ENCODE results near the gene ILKAP.

The ILKAP gene

DNA sequence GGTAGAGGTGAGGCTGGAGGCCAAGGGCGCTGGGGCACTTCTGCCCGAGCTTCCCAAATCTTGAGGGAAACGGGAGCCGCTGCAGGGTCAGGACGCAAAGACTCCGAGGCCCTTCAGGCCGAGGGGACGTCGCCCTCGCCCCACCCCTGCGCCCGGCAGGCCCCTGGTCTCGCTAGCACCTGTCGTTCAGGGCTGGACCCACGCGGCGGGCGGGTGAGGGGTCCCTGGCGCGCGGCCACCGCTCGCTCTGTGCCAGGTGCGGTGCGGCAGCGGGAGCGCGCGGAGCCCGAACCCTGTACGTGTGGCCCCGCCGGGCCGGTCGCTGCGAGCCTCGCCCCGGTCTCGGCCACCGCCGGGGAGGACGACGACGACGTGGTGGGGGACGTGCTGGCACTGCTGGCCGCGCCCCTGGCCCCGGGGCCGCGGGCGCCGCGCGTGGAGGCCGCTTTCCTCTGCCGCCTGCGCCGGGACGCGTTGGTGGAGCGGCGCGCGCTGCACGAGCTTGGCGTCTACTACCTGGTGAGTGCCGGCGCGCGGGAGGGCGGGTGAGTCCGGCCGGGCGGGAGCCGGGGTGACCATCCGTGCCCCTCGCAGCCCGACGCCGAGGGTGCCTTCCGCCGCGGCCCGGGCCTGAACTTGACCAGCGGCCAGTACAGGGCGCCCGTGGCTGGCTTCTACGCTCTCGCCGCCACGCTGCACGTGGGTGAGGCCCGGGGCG, 39.9 kb downstream of the ILKAP start:
- no peak for DNase-seq

DNA sequence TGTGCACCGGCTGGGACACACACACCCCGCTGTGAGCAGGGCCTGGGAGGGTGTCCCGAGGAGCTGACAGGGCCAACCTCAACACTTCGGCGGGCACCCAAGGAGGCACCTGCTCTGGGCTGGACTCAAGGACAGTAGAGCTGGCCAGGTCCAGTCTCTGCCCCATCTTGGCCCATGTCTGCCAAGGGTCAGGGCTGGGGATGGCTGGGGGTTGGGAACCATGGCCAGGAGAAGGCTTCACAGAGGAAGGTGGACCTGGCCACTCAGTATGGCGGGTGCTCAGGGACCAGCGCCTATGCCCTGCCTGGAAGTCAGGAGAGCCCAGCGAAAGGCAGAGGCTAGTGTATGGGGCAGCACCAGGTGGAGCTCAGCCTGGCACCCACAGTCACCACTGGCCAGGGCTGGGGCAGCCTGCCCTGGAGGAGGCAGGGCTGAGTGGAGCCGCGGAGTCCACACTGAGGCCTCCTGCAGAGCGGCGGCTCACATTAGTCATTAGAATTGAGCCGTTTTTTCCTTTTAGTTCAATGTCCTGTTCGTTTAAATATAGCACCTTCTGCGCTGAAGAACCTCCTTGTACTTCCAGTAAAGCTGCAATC, 40.6 kb downstream of the ILKAP start:
- DNase-seq = no peak

DNA sequence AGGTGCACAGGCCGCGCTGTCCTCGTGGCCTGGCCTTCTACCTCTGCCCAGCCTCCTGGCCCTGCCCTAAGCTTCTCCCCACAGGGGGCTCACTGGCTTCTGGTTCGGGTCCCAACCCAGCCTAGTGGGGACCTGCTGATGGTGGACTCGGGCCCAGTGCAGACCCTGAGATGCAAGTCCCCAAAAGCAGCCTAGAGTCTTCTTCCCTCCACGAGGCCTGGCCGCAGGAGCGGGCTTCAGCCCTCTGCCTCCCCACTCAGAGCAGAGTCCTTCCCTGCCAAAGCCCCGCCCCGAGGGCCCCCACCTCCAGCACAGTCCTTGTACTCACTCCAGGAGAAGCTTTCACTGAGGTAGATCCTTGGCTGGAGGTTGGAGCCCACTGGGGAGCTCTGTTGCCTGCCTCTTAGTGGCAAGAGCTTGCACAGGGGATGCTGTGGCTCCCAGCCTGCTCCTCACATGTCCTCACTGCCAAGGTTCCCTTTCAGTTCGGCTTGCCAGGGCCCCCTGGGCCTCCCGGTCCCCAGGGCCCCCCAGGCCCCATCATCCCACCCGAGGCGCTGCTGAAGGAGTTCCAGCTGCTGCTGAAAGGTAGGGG, 41.1 kb downstream of the ILKAP start:
- DNase-seq = no peak

DNA sequence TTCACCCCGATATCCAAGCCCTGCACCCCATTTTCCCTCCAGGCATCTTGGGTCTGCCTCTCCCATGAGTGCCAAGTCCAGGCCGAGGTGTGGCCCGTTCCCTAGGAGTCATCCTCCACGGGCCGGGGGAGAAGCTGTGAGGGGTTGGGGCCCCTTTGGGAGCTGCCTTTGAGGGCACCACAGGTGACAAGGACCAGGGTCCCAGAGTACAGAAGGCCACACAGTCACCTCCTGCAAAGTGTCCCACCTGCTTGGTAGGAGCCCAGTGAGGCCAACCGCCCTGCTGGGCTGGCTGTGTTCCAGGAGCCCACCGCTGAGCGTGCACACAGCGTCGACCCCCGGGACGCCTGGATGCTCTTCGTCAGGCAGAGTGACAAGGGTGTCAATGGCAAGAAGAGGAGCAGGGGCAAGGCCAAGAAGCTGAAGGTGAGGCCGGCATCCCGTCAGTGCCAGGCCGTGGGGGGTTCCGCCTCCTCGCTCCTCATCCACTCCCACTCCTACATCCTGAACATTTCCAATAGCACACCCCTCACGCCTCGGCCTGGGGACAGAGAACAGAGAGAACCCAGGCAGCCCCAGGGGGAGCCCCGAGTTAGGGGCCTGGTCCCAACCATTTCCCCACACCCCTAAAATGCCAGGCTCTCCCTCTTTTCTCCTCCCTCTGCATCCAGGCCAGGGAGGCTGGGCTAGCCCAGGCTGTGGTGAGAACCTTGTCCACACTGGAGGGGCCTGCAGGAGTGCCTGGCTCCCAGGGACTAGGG, 42.0 kb downstream of the ILKAP start:
- no peak for DNase-seq

- DNase-seq = no peak
Observed at GRCh38 chr2:238160206-238161129, 43.0 kb downstream of the ILKAP start.

- DNase-seq = no peak
Observed at GRCh38 chr2:238159661-238160205, 43.8 kb downstream of the ILKAP start.

GRCh38 chr2:238159071-238159539, 44.4 kb downstream of the ILKAP start:
- DNase-seq = no peak

- DNase-seq = peak; percentile 44 to 60
Observed at GRCh38 chr2:238158509-238159070, 44.9 kb downstream of the ILKAP start, which contains the start of gene ERFE. TSS of gene ERFE (plus strand) at chr2:238158970. CDS start at chr2:238159008, 38 bp downstream.

DNA sequence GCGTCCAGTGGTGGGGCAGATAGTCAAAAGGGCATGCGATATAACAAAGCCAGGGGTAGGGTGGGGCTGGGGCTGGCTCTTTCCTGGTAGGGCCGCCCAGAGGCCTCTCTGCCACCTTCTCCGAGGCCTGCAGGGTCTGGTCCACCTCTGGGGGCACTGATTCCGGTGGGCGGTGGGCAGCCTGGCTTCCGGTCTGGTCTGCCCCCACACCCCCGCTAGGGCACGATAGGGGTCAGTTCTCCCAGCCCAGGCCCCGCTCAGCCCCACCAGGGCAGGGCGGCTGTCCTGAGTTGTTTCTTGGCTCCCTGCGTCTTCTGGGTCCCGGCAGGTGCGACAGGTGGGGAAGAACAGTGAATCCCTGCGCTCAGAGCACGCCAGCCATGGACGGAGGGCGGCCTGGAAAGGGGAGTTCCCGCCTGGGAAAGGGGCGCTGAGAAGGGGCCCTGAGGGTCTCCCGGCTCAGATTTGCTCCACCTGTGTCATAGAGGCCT, 45.4 kb downstream of the ILKAP start:
- DNase-seq = no peak

DNA sequence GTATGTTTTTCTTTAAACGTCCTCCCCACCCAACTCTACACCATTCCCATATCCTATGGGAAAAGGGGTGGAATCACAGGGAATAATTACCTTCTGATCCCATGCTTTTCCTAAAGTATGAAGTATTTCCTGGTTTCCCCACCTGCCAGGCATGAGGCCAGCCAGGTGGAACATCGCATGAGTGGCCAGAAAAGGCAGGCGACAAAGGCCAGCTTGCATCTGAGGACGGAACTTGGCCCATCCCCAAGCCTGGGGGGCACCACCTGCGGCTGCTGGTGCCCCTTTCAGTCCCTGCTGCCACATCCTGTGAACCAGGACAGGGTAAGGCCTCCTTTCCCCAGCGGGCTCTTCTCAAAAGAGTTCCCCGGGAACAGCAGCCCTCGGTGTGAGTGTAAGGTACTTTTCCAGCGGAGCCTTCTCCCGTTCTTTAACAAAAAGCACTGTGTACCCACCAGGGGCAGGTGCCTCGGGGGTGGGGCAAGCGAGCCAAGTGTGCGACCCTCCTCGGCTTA, 45.9 kb downstream of the ILKAP start:
- DNase-seq = no peak

DNA sequence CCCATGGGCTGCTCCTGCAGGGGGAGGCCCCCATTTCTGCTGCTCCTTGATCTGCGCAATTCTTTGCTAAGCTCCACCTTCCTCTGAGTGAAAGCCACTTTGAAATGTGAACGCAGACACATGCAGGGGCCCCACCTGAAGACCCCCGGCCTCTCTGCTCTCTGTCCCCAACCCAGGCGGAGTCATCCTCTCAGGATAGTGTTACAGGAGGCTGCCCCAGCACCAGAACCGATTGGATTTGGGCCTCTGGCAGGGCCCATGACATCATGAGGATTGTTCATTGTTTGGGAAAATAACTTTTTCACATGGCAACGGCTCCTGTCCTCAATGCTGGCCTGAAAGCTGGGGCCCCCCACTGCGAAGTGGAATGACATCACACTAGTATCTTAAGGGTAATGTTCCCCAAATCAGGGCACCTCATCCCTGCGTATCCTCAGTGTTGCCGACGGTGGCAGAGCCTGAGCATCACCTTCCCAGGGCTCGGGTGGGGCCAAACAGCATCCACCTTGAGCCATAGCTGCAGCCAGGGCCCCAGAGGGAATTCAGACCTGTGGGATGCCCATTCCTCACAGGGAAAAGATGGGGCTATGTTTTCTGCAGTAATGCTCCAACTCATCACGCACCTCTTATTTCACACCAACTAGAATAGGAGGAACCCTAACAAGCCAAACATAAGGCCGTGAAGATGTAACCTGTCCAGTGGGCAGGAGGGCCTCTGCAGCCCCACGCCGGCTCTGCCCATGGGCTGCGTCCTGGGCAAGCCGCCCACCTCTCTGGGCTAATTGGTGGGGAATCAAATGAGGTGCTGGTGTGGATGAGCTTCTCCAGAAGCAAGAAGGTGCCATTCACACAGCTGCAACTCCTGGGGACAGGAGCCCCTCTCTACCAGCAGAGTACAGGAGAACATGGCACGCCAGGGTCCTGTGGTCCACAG, 47.5 kb downstream of the ILKAP start:
- no peak for DNase-seq

DNA sequence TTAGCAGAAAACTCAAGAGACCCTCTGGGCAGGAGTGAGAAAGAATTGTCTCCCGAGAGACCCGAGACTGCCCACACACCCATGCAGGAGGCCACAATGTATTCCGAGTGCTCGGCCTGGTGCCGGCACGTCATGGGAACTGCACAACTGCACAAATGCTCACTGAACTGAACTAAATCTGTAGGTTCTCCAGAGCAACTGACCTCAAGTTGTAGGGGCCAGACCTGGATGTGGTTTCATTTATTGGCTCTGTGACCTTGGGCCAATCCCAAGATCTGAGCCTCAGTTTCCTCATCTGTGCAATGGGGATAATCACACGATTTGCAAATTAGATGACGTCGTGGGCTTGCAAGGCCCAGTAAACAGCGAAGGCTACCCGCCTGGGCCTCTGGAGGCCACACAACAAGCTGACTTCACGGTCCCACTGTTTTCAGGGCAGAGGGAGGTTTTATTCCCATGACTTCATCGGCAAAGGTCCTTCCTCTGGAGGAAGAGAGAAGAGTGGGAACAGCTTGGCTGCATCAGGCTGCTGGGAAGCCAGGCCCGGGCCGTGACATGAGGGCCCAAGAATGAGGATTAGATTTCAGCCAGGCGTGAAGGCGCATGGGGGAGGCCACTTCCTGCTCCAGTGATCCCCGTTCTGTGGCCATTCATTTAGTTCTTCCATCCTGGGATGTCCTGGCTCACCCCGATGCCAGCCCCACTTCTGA, 48.3 kb downstream of the ILKAP start:
- no peak for DNase-seq

DNA sequence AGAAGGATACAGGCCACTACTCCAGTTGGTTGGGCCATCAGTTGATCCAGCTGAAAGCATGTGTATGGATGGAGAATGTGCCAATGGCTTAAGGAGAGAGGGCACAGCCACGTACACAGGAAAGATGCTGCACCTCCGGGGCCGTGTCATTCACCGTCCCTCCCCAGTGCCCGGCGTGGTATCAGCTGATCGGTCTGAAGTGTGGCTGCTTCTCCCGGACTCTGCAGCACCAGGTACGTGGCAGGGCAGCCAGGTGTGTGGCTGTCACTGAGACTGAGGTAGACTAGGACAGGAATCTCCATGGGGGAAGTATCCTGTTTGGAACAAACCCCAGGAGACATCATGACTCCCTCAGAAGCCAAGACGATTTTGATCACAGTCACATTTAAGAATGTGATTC, 48.9 kb downstream of the ILKAP start:
- no peak for DNase-seq

DNA sequence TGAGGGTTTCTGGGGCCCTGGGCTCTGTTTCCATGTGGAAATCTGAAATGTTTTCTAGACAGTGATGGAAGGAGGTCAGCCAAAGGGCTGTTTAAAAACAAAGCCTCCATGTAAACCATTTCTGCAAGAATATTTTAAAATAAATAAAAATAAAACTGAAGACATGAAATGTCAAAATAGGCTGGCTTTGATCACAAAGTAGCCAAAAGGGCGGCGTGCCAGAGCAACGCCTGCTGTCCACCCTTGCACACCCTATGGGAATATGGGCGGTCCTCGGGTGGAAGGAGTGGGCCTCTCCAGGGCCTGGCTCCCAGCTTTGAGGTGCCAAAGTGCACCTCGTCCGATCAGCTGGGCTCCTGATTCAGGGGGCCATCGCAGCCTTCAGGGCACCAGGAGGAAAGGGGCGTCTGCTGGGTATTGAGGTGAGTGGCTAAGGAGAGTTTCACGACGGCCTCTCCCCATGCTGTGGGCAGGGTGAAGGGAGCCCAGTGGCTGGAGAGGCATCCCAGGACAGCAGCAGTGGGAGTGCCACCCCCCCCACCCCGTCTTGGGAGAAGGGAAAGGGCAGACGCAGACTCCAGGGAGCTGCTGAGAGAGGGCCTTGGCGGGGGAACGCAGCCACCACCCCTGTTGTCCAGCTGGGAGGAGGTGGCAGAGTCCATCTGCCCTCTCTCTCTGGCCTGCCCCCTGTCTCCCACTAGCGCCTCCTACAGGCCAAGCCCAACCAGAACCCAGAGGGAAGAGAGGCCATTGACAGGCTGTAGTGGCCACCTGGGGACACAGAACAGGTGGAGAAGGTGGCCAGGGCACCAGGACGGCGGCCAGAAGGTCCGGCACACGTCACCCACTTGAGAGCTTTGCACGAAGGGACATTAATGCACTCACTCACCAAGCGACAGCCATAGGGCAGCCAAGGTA, 50.5 kb downstream of the ILKAP start:
- no peak for DNase-seq

DNA sequence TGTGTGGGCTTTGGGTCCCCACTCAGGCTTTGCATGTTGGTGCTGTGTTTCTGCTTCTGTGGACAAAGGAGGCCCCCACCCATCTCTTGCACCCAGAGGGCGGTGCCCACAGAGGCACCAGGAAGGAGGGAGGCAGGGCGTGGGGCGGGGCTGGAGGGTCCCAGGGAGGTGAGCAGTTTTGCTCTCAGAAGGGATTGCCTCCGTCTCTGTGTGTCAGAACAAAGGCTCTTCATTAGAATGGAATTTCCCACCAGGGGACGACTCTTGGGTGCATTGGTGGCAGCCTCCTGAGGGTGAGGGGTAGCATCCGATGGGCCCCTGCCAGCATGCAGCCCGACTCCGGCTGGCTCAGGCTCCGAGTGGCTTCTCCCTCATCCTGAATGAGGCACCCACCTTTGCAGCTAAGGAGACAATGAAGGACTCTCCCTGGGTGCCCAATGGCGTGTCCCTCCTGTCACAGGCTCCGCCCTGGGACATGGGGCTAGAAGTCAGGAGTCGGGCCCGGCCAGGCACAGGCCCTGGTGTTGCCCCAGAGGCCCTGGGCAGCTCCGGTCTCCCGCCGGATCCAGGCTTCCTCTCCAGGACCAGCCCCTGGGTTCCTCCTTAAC, 51.8 kb downstream of the ILKAP start:
- no peak for DNase-seq

- no peak for DNase-seq
Observed at GRCh38 chr2:238151205-238151604, 52.3 kb downstream of the ILKAP start.

DNA sequence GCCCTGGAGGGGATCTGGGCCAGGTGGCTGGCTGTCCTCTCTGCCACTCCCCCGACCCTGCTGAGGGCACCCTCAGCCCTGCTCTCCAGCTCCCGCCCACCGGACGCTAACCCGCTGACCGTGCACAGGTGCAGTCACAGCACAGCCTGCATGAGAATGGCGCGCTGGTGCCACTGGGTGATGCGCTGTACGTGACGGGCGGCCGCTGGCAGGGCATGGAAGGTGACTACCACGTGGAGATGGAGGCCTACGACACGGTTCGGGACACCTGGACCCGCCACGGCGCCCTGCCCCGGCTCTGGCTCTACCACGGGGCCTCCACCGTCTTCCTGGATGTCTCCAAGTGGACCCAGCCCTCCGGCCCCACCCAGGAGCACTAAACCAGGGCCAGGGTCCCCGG, 52.8 kb downstream of the ILKAP start:
- no peak for DNase-seq

Measured in stimulated activated CD4-positive, alpha-beta T cell treated with anti-CD3 and anti-CD28 coated beads, Interleukin-4, amount 100 ng/mL, for 4 hours (primary cell).